HepG2 (cell line): Measurements from ENCODE around the gene TXNL4B. TPM values are rescaled to one million over a fixed set of nuclear protein-coding genes. Genes with fewer than 3 reads are reported as not detected.

Experiments
- ARID3A ChIP-seq: IDR thresholded peaks from 2 replicates; pipeline ENCODE4 v1.6.1; 2012; ENCODE audit warnings: low read depth, low read length, improper control_type of control experiment
- ATF6 ChIP-seq: sonication (generic); formaldehyde crosslinking; conservative IDR thresholded peaks from 2 replicates; pipeline ENCODE4 v1.4.0; 2020; ENCODE audit warnings: missing genetic modification reagents
- CBX5 ChIP-seq: sonication (generic); formaldehyde crosslinking; IDR thresholded peaks from 2 replicates; pipeline ENCODE4 v1.4.0; 2020; ENCODE audit warnings: missing genetic modification reagents, borderline replicate concordance
- E2F5 ChIP-seq: sonication (generic); formaldehyde crosslinking; conservative IDR thresholded peaks from 2 replicates; pipeline ENCODE4 v1.4.0; 2020; ENCODE audit warnings: missing genetic modification reagents
- HDAC1 ChIP-seq: sonication (generic); formaldehyde crosslinking; IDR thresholded peaks from 2 replicates; pipeline ENCODE4 v1.5.1; 2020; ENCODE audit warnings: mild to moderate bottlenecking, missing genetic modification reagents
- KDM6A ChIP-seq: IDR thresholded peaks from 2 replicates; pipeline ENCODE4 v1.6.1; 2016; ENCODE audit warnings: low read depth
- MAFK ChIP-seq, 2 experiments: IDR thresholded peaks in 1 of 2; conservative IDR thresholded peaks in 1 of 2; 2 replicates each; pipeline ENCODE4 v1.6.1; 2011; ENCODE audit warnings: improper control_type of control experiment in 2 of 2, low read length in 2 of 2
- MATR3 ChIP-seq: sonication (generic); formaldehyde crosslinking; IDR thresholded peaks from 2 replicates; pipeline ENCODE4 v1.4.0; 2020; ENCODE audit warnings: missing genetic modification reagents
- NKX3-1 ChIP-seq: sonication (generic); formaldehyde crosslinking; IDR thresholded peaks from 2 replicates; pipeline ENCODE4 v1.5.0; 2020; ENCODE audit warnings: missing genetic modification reagents
- RBFOX2 ChIP-seq: fragments of 200-400 bp; formaldehyde crosslinking; IDR thresholded peaks from 2 replicates; pipeline ENCODE4 v1.6.1; 2017; ENCODE audit warnings: low read depth, mild to moderate bottlenecking, low read length
- REST ChIP-seq, 2 experiments: IDR thresholded peaks; 2 replicates each; pipeline ENCODE4 v1.6.1; 2011 to 2012; ENCODE audit warnings: low read length in 2 of 2, borderline replicate concordance in 1 of 2, low read depth in 1 of 2, mild to moderate bottlenecking in 1 of 2, moderate library complexity in 1 of 2
- THAP8 ChIP-seq: sonication (generic); formaldehyde crosslinking; IDR thresholded peaks from 2 replicates; pipeline ENCODE4 v1.5.1; 2020; ENCODE audit warnings: missing genetic modification reagents, mild to moderate bottlenecking, borderline replicate concordance
- ZNF232 ChIP-seq: sonication (generic); formaldehyde crosslinking; IDR thresholded peaks from 2 replicates; pipeline ENCODE4 v1.4.0; 2020; ENCODE audit warnings: missing genetic modification reagents, borderline replicate concordance
- ZNF256 ChIP-seq: sonication (generic); formaldehyde crosslinking; conservative IDR thresholded peaks from 2 replicates; pipeline ENCODE4 v1.4.0; 2020; ENCODE audit warnings: missing genetic modification reagents
- ZNF580 ChIP-seq: IDR thresholded peaks from 2 replicates; pipeline ENCODE4 v1.6.1; 2016; ENCODE audit warnings: low read depth, borderline replicate concordance
- ZNF704 ChIP-seq: sonication (generic); formaldehyde crosslinking; IDR thresholded peaks from 2 replicates; pipeline ENCODE4 v1.8.1; 2023; ENCODE audit warnings: mild to moderate bottlenecking, inconsistent platforms, moderate library complexity, missing genetic modification reagents, borderline replicate concordance
- polyA plus RNA-seq, 8 experiments: library from polyadenylated mRNA; depleted of rRNA in 3 of 8; stranded (reverse) in 7 of 8; unstranded in 1 of 8; fragments of >200 nt; fragmentation: Illumina TruSeq in 4 of 8; extraction: Trizol in 4 of 8; gene quantifications; 2 replicates each; pipeline versions ENCODE4 v1.2.1 to v1.2.3, GENCODE V29; 2011 to 2016; ENCODE audit warnings: low read depth in 4 of 8, missing spikeins in 1 of 8, mixed read lengths in 1 of 8; ENCODE audit not compliant: insufficient read depth in 1 of 8
- total RNA-seq, 5 experiments: library from RNA; depleted of rRNA; stranded (reverse); fragments of >200 nt; fragmentation: Illumina TruSeq; extraction: Trizol; gene quantifications; 2 replicates each; pipeline ENCODE4 v1.2.3, GENCODE V29; 2016; ENCODE audit warnings: low read depth in 1 of 5

The TXNL4B gene
- total and polyA plus RNA-seq, 2 of the 13 experiments (the other 11 are each of a cell fraction or from before 2014, with no cell fraction given): 17.4 to 18.3 TPM

GRCh38 chr16:72072514-72073342 is 20.7 kb downstream of the TXNL4B start (continued):
- peak; percentile 41; the same call in 1 of the 2 replicates for TF ChIP-seq KDM6A
- TF ChIP-seq ARID3A: peak; percentile 90
- TF ChIP-seq ATF6 (CRISPR knock-in tag): no peak
- TF ChIP-seq E2F5: peak; percentile 81
- TF ChIP-seq THAP8 (CRISPR knock-in tag): no peak
- TF ChIP-seq CBX5: peak; percentile 83; the same call in 1 of the 2 replicates
- peak; percentile 78 for TF ChIP-seq HDAC1 (CRISPR knock-in tag)
- TF ChIP-seq REST (IDR thresholded peaks at IDR 0.05; ENCODE audit: borderline replicate concordance in 1 of 2, low read depth in 1 of 2, low read length in 2 of 2): 0 out of 4 replicates have a peak, but pooled peaks of 1 of the 2 experiments have one; percentile 26
- TF ChIP-seq MATR3 (CRISPR knock-in tag): no peak
- TF ChIP-seq ZNF704 (CRISPR knock-in tag): no peak
- TF ChIP-seq NKX3-1 (CRISPR knock-in tag): peak; percentile 78; the same call in 1 of the 2 replicates
- peak; percentile 56 for TF ChIP-seq RBFOX2
- peak; percentile 81 for TF ChIP-seq ZNF256 (CRISPR knock-in tag)
- peak; percentile 62; the same call in 1 of the 2 replicates for TF ChIP-seq ZNF232 (CRISPR knock-in tag)
- 0 out of 2 replicates have a peak, but pooled peaks have one; percentile 23 for TF ChIP-seq ZNF580 (CRISPR knock-in tag)
- no peak for TF ChIP-seq MAFK (conservative IDR thresholded peaks at IDR 0.05 in 1 of 2, IDR thresholded peaks at IDR 0.05 in 1 of 2; ENCODE audit: low read length in 2 of 2)
